Hindlimb muscle (tissue), 1 donor: Measurements from ENCODE around the gene ALDH2. TPM values are rescaled to one million over a fixed set of nuclear protein-coding genes. Genes with fewer than 3 reads are reported as not detected.
A peak's percentile ranks its signal among the peaks of the same experiment; 100 is the strongest.
"Not testable (repeated sequence)": the region's sequence is repeated elsewhere in the genome, so short reads cannot be mapped to it uniquely, and the experiment has no call there.

Experiments used
- DNase-seq: peaks from one replicate; pipeline ENCODE4 v3.0.0-alpha.2; 2013
- polyA plus RNA-seq: library from polyadenylated mRNA; unstranded; fragments of 120-200 nt; gene quantifications from one replicate; pipeline ENCODE4 v1.2.1, GENCODE V29; 2013; ENCODE audit not compliant: insufficient read length

Gene ALDH2
- polyA plus RNA-seq, 1 donor = 36.6 TPM

DNA sequence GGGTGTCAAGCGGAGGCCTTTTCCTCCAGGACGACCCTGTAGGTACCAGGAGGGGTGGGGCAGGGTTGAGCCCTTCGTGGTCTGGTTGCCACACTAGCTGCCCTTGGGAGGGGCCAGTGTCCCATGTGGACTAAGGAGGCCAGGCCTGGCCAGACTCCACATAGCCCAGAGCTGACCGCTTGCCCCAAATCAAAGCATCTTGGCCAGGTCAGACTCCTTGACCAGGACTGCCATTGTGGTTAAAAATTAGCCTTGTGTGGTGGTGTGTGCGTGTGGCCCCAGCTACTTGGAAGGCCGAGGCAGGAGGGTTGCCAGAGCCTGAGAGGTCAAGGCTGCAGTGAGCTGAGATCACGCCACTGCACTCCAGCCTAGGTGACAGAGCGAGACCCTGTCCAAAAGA lies 24.8 kb downstream of the ALDH2 start:
- DNase-seq = no peak

DNA sequence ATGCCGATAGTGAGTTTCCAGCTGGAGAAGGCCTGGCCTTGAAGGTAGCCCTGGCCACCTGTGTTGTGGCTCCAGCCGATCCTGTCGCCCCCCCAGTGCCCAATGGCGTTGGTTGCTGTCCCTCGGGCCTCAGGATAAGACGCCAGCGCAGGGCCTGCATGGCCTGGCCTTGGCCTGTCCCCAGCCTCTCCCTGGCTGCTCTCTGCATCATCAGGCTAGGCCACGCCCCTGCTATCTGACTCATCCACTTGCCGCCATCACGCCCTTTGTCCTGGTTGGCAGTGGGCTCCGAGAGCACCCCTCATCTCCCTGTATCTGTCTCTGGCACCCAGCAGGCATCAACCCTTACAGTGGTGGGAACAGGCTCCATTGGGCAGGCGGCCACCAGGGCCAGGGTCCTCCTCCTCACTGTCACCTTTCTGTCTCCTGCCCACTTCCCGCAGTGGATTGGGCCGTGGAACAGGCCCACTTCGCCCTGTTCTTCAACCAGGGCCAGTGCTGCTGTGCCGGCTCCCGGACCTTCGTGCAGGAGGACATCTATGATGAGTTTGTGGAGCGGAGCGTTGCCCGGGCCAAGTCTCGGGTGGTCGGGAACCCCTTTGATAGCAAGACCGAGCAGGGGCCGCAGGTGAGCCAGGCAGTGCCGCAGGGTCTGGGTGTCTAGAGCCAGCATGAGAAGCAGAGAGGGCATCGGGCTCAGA lies 25.6 kb downstream of the ALDH2 start:
- DNase-seq = no peak

DNA sequence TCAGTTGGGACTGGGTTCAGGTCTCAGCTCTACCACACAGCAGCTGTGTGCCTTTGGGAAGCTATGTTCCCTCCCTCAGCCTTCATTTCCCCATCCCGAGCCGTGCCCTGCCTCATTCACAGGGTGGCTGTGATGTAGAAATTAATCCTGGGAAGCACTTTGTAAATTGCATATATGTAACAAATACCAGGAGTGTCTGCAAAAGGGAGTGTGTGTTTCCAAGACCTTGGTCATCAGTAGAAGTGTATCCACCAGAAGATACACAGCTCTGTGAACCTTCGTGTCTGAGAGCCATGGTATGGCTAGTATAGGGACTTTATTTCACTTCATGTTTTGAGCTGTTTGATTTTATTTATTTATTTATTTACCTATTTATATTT lies 26.1 kb downstream of the ALDH2 start:
- DNase-seq = no peak

DNA sequence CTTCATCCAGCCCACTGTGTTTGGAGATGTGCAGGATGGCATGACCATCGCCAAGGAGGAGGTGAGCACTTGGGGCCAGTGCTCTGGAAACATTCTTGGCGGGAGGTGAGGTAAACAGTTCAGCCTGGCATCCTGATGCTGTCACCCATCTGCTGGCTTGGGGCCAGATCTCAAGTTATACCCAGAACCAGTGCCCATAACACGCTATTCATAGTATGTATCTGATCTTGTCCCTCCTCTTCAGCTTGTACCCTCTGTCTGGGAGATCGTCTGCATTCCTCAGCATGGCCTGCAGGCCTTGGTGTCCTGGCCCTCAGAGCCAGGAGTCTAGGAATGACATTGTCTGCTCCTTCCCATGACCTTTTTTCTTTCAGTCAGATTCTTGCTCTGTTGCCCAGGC lies 31.4 kb downstream of the ALDH2 start:
- no peak for DNase-seq

DNA sequence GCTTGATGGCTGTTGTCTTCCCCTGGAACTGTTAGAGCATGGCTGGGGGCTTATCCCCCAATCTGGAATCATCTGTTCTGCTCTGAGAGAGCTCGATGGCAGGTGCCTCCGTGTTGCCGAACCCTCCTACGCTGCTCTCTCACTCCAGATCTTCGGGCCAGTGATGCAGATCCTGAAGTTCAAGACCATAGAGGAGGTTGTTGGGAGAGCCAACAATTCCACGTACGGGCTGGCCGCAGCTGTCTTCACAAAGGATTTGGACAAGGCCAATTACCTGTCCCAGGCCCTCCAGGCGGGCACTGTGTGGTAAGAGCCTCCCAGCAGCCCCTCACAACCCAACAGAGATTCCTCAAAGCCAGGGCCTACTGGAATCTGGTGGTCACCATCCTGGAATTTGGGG lies 33.0 kb downstream of the ALDH2 start:
- no peak for DNase-seq

DNA sequence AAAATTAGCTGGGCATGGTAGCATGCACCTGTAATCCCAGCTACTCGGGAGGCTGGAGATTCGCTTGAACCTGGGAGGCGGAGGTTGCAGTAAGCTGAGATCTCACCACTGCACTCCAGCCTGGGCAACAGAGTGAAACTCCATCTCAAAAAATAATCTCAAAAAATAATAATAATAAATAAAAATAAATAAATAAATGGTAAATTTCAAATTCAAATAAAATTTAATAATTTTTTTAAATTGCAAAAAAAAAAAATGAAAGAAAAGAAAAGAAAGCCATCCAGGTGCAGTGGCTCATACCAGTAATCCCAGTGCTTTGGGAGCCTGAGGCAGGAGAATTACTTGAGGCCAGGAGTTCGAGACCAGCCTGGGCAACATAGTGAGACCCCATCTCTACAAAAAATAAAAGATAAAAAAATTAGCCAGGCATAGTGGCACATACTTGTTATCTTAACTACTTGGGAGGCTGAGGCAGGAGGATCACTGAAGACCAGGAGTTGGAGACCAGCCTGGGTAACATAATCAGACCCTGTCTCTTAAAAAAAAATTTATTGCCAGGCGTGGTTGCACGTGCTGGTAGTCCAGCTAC lies 36.4 kb downstream of the ALDH2 start:
- DNase-seq = no peak

DNA sequence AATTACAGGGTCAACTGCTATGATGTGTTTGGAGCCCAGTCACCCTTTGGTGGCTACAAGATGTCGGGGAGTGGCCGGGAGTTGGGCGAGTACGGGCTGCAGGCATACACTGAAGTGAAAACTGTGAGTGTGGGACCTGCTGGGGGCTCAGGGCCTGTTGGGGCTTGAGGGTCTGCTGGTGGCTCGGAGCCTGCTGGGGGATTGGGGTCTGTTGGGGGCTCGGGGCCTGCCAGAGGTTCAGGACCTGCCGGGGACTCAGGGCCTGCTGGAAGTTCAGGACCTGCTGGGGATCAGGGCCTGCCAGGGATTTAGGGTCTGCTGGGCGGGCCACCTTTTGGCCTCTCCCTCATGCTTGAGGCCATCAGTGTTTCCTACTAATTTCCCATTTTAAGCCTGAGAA lies 37.1 kb downstream of the ALDH2 start:
- no peak for DNase-seq

DNA sequence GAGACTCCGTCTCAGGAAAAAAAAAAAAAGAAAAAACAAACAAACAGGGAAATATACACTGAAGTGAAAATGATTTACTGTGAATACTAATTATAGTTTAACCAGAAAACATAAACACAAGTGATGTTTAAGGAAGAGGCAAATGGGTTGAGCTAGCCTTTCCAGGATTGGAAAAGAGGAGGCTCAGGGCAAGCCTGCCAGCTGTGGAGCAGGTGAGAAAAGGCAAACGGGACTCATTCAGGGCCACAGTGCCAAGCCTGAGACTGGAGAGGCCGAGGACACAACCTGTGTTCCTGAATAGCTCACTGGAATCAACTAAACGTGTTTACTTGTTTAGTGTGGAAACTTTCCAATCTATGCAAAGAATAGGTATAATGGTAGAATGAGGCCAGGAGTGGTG lies 39.6 kb downstream of the ALDH2 start:
- DNase-seq = no peak

DNA sequence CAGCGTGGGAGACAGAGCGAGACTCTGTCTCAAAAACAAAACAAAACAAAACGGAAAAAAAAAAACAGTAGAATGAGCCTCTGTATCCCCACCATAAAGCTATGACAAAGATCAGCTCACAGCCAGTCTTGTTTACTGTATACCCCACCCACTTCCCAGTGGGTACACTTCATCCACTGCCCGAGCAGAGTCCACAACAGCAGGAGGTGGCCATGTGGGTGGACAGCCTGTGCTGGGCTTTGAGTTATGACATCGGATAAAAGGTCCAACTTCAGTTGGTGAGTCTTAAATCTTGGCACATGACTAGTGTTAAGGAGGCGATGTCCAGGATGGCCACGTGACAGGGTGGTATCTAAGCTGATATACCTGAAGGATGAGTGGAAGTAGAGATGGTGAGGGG lies 40.5 kb downstream of the ALDH2 start:
- DNase-seq = no peak

DNA sequence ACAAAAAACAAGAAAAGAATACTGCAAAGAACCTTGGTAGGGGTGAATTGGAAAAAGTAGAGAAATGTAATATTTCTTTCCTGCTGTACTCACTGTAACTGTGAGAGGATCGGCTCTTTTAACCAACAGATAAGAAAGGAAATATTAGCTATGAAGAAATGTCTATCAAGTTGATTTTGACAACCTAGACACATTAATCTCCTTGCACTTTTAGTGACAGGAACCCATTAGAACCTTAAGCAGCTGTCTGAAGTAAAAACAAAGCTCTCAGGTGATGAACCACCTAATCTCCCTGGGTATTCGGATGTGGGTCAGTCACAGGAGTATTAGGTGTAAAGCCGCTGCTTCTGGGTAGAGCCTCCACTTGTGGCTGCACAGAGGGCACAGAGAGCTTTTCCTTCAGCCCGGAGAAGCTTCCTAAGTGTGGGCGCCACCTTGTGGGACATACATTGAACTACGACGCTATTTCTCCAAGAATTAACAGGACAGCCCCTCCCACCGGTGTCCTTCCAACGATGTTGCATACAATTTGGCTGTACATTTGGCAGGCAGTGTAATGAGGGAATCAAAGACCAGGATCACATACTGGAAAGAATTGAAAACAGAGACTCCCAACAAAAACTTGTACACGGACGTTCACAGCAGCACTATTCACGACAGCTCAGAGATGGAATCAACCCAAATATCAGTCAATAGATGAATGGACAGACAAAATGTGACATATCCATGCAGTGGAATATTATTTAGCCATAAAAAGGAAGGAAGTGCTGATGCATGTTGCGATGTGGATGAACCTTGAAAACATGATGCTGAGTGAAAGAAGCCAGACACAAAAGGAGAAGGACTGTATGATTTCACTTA lies 46.4 kb downstream of the ALDH2 start:
- DNase-seq = peak; percentile 83

DNA sequence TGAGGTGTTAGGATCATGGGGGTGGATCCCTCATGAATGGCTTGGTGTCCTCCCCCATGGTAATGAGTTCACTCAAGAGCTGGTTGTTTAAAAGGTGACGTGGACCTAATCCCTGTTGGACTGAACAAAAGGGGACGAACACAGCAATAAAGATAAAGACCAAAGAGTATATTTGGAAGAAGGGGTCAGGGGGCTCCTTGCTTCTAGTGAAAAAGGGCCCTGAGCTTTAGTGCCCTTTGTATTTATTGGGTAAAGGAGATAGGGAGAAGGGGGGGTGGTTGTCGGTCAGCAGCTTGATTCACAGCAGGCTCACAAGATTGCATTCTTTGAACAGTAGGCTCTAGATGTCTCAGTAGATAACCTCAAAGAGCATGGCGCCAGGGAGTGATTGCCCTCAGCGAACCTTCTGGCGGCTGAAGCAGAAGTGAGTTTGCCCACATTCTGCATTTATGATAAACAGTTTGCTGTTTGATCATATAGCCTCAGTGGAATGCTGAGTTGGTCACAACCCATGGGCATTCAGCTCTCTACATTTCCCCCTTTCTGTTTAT lies 49.4 kb downstream of the ALDH2 start:
- no peak for DNase-seq

DNA sequence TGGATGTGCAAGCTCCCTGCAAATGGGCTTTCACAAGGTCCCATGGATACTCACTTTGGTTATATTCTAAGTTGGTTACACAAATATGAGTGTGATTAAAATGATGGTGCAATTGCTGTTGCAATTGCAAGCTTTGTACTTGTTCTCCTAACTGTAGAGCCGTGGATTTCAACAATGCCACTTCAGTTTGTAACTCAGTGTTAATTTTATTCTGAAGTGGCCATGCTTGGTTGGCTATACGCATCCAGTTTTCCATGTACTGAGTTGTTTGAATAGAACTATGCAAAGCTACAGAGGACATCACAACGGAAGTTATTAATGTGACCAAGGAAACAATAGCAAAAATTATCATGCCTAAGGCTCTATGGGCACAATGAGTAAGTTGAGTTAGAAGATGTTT lies 50.2 kb downstream of the ALDH2 start:
- not testable (repeated sequence) for DNase-seq

DNA sequence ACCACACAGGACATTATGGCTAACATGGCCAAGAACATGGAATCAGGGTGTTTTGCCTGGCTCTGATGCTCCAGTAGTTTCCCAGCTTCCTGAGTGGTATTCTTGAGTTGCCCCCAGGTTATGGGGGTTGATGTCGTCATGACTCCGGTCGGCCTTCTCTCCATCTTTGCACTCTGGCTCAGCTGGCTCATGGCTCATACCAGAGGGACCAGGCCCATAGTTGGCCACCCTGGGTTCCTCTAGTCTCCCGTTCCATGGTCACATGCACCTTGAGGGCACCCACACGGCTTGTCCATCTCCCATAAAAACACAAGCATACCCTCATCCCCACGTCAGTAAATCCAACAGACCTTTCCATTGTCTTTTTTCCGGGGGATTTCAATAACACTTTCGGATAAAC lies 51.6 kb downstream of the ALDH2 start:
- DNase-seq = no peak

DNA sequence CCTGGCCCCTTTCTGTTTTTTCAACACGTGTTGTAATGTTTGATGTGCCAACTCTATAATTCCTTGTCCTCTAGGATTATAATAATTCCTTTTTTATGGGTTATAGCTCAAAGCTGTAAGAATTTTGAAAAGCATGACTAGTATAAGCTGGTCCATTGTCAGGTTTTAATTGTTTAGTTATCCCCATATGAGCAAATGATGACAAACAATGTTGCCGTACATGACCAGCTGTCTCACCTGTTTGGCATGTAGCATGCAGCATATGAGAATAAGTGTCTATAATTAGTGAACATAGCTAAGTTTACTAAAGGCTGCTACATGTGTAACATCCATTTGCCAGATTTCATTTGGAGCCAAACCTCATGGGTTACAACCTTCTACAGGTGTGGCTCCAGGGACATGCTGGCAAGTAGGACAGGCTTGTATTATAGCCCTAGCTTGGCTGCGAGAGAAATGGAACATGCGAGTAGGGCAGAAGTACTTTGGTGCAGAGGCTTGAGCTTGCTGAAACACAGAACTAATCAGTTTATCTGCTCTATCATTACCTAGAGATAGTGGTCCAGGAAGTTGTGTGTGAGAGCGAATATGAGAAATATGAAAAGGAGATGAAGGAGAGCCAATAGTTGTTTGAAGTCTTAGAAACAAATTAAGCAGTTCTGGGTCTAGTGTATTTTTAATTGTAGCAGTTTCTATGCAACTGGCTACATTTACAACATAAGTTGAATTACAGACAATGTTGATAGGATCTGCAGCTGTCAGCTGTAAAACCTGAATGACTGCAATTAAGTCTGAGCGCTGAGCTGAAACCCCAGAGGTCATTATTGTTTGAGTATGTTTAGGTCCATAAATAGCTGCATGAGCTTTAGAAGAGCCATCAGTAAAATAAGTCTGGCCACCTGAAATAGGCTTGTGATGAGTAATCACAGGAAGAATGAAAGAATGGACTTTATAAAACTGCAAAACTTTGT lies 52.7 kb downstream of the ALDH2 start:
- no peak for DNase-seq

DNA sequence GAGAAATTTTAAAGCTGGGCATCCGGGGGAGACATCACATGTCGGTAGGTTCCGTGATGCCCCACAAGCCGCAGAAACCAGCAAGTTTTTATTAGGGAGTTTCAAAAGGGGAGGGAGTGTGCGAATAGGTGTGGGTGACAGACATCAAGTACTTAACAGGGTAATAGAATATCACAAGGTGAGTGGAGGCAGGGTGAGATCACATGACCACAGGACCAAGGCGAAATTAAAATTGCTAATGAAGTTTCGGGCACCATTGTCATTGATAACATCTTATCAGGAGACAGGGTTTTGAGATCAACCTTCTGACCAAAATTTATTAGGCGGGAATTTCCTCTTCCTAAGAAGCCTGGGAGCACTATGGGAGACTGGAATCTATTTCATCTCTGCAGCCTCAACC lies 54.1 kb downstream of the ALDH2 start:
- DNase-seq = not testable (repeated sequence)

DNA sequence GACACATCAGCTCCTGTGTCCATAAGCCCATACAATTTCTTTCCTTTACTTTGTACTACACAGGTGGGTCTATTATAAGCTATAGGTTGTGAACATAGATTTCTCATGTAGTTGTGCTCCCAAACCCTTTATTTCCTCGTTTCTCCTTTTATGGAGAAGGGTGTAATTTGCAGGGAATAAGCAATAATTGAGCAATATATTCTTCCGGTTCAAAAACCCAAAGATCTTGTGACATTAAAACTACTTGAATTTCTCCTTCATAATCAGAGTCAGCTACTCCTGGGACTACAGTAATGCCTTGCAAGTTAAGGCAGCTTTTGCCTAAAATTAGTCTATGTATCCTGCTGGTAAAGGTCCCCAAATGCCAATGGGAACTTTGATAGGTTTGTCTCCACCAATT lies 56.2 kb downstream of the ALDH2 start:
- DNase-seq = no peak

DNA sequence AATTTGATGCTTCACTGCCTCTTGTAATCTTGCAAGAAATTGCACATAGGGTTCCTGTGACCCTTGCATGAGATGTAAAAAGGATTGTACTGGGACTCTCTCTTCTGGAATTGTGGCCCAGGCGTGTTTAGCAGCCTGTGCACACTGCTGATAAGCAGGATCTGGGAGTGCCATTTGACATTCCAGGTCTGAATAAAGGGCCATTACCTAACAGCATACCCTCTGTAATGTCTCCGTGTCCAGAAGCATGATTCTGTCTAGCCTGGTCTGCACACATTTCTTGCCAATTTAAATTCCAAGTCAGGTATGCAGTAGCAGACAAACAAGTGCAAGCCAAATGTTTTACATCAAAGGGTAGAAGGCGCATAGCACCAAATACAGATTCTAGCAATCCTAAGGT lies 57.2 kb downstream of the ALDH2 start:
- no peak for DNase-seq

DNA sequence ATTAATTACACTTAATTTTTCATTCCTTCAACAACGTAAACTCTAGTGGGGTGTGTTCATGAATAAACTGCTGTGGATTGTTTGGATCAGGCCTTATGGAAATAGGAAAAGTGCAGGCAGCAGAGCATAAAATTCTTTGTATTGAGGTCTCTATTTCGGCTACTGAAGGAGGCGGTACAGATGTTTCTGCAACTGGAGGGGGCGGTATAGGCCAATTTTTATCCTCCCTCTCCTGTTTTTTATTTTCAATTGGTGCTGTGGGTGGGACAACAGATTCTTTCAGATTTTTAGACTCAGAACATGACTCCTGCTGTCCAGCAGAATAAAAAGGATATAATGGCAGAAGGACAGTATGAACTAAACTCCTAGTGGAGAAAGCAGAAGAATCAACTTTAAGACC lies 57.6 kb downstream of the ALDH2 start:
- DNase-seq = not testable (repeated sequence)

DNA sequence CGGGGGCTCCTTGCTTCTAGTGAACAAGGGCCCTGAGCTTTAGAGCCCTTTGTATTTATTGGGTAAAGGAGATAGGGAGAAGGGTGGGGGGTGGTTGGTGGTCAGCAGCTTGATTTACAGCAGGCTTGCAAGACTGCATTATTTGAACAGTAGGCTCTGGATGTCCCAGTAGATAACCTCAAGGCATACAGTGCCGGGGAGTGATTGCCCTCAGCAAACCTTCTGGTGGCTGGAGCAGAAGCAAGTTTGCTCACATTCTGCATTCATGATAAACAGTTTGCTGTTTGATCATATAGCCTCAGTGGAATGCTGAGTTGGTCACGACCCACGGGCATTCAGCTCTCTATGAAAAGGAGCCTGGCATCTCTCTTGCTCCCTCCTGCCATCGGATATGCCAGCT lies 58.8 kb downstream of the ALDH2 start:
- DNase-seq = no peak

DNA sequence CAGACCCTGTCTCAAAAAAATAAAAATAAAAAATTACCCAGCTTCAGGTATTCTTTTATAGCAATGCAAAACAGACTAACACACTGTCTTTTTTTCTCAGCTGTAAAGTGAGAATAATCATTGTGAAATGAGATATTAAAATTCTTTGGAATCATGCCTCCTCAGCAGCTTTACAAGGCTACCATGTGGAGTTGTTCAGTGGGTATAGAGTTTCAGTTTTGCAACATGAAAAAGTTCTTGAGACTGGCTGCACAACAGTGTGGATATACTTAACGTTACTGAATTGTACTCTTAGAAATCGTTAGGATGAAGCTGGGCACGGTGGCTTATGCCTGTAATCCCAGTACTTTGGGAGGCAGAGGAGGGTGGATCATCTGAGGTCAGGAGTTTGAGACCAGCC lies 59.6 kb downstream of the ALDH2 start:
- DNase-seq = no peak

DNA sequence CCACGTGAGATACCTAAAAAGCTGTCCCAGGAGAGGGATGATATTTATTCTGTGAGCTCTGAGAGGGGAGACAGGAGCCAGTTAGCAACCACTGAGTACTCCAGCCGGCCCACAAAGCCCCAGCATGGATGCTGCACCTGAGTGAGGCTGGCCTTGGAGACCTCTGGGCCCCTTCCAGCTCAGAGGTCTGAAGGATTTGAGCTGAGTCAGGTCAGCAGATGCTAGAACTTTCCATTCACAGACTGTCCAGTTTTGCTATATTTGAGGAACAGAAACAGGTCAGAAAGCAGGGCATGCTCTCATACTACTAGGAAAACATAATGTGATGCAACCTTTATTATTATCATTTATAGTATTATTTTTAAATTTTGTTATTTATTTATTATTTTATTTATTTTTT lies 60.3 kb downstream of the ALDH2 start:
- DNase-seq = no peak

DNA sequence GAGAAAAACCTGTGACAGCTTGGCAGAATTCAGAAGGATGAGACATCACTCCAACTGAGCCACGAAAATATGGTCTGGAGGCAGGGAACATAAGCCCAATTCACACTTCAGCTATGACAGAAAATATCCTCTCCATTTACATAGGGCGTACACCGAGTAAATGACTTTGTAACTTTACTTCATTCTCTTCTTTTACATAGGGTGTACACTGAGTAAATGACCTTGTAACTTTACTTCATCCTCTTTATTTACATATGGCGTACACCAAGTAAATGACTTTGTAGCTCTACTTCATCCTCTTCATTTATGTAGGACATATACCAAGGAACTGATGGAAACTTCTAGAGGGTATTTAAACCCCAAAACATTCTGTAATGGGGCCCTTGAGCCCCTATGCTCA lies 61.2 kb downstream of the ALDH2 start:
- DNase-seq = no peak
